GM19455 (cell line): Measurements from ENCODE around the gene TESK1.
"Not testable (repeated sequence)": the region's sequence is repeated elsewhere in the genome, so short reads cannot be mapped to it uniquely, and the experiment has no call there.

Source experiments
- ATAC-seq: cut with Tn5 transposase; IDR thresholded peaks from one replicate; pipeline ENCODE4 v1.9.1; 2021; ENCODE audit not compliant: unreplicated experiment

The TESK1 gene

GRCh38 chr9:35612843-35613242 is 7.8 kb downstream of the TESK1 start:
- no peak for ATAC-seq

DNA sequence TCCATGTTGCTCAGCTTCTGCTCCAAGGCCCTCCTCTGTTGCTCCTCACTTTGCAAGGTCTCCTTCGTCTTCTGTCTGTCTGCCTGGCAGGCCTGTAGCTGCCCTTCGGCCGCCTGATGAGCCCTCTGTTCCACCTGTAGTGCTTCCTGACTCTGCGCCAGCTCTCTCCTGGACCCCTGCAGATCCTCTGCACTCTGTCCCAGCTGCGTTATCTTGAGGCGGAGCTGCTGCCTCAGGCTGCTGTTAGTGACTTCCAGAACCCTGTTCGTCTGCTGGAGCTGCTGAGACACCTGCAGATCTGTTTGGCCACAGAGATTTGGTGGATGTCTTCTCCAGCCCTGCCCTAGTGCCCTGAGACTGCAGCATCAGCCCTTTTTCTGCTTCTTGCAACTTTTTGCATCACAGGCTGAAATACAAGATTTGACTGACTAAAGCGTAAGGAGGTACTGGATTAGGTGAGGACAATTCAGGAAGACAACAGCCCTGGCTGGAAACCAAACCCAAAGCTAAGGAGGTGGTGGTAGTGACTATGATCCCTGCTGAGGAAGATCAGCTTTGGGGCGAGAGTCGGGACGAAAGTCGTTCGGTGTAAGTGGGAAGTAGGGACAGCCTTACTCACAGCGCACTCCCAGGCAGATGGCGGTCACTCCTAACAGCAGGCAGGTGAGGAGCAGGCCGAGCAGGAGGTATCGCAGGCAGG is 11.1 kb downstream of the TESK1 start:
- ATAC-seq = no peak

DNA sequence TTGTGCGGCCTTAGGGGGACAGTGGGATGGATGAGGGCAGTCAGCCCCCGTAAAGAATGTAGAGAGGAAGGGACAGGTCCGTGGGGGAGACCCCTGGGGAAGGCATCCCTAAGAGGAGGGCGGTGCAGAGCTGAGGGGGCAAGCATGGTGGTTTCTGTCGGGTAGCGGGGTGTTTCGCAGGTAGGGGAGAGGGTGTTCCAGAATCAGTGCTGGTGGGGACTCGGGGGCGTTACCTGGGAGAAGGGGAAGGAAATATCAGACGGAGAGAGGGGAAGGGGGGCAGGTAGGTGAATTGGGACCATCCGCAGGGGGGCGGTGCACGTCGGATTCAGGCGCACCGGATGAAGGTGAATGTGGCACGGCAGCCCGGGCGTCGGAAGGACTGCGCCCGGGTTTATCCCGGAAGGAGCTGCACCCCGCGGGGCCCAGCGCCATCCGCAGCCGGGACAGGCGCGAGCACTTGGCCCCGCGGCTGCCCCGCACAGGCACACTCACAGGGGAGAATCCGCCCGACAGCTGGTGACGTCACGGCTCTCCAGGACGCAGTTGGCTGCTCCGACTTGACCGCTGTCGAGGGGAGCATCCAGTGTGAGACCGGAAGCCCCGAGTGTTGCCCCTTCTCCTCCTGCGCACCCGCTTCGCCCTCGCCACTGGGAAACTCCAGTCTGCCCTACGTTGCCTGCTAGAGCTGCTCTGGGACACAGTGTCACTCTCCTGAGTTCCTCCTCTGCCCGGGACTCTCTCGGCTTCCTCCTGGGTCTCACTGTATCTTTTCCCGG is 11.8 kb downstream of the TESK1 start:
- ATAC-seq = peak; percentile 44

GRCh38 chr9:35617548-35617947 is 12.5 kb downstream of the TESK1 start:
- ATAC-seq = no peak

DNA sequence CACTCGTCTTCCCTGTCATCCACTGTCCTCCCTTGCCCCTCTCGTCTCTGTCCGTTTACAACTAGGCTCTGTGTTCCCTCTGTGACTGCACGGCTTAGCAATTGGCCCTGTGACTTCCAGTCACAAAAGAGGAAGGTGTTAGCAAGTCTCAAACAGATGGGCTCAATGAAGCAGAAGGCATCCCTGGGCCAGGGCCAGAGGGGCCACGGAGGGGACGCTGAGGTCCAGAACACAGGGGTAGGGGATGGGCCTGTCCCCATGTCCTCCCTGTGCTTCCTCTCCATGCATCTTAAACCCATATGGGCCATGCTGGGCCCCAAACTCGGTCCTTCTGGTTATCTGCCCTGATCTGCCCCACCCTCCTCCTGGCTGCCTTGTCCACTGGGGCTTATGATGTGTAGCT is 13.3 kb downstream of the TESK1 start, which contains the start of gene CD72:
Gene CD72 (minus strand): TSS at position 89 of the 403 bp plus-strand sequence. CDS start 110 bp downstream, outside the sequence.
- no peak for ATAC-seq

GRCh38 chr9:35618854-35619799 is 14.1 kb downstream of the TESK1 start:
- ATAC-seq = no peak

DNA sequence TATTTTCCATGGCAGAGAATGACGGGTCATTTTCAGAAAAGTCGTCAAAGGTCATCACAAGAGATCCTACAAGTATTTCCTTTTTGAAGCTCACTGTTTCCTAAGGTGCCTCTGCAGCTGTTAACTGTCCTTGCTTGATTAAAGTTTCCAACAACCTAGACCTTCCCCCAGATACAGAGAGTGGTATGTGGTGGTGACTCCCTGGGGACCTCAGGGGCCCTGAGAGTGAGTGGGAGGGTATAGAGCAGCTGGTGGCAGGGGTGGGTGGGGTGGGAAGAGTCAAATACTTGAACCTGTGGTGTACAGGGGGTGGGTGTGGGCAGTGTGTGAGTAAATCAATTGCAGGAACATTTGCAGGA is 14.7 kb downstream of the TESK1 start:
- no peak for ATAC-seq

- ATAC-seq = no peak
Observed at GRCh38 chr9:35627575-35627974, 22.5 kb downstream of the TESK1 start.

- no peak for ATAC-seq
Observed at GRCh38 chr9:35628389-35628991, 23.4 kb downstream of the TESK1 start.

- no peak for ATAC-seq
Observed at GRCh38 chr9:35629597-35629996, 24.5 kb downstream of the TESK1 start.

- no peak for ATAC-seq
Observed at GRCh38 chr9:35635730-35636129, 30.7 kb downstream of the TESK1 start.

- no peak for ATAC-seq
Observed at GRCh38 chr9:35636135-35636876, 31.2 kb downstream of the TESK1 start.

DNA sequence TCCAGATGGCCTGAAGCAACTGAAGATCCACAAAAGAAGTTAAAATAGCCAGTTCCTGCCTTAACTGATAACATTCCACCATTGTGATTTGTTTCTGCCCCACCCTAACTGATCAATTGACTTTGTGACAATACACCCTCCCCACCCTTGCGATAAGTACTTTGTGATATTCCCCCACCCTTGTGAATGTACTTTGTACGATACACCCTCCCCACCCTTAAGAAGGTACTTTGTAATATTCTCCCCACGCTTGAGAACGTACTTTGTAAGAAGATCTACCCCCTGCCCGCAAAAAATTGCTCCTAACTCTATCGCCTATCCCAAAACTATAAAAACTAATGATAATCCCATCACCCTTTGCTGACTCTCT is 31.8 kb downstream of the TESK1 start:
- not testable (repeated sequence) for ATAC-seq

GRCh38 chr9:35637427-35637955 is 32.4 kb downstream of the TESK1 start:
- ATAC-seq = not testable (repeated sequence)

DNA sequence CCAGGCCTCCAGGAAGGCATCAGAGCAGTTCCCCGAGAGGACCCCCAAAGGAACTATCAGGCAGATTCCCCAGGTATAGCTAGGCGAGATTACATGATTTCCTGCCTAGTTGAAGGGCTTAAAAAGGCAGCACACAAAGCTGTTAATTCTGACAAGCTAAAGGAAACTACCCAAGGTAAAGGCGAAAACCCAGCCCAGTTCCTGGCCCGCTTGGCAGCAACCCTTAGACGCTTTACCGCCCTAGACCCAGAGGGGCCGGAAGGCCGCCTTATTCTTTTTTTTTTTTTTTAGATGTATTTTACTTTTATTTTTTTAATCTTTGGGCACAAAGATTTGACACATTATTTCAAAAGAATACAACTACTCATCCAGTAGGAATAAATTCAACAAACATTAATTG is 33.7 kb downstream of the TESK1 start:
- not testable (repeated sequence) for ATAC-seq

DNA sequence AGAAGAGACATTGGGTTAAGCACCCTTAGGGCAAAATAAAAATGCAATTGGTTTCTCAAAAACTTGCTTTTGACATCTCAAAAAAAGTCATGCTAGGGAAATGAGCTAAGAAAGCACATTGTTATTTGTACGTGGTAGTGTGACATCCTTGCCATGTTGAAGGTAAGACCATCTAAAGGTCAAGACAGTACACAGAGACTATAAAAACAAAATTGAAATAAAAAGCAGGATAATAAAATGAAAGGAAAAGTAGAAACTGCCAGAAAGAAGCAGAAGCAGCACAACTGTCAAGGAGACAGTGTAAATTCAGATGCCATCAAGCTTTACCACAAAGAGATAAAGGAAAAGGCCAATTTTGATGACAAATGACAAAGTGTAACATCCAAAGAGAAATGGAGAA is 34.2 kb downstream of the TESK1 start:
- ATAC-seq = not testable (repeated sequence)

DNA sequence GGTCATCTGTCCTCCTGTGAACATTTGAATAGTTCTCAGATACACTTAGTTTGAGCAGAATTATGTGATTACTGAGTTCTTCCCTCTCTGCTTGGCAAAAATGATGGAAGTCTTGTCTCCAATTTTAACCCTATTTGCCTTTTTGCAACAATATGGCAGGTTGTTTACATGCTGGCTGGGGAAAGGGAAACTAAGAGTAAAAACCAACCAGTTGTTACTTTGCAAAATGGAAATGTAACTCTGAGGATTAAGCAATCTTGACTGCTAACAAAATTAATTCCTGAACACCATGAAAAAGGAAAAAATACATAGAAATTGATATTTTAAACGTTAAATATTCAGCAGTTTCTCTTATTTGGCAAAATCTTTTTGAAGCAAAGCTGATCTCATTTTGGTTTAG is 34.6 kb downstream of the TESK1 start:
- no peak for ATAC-seq

DNA sequence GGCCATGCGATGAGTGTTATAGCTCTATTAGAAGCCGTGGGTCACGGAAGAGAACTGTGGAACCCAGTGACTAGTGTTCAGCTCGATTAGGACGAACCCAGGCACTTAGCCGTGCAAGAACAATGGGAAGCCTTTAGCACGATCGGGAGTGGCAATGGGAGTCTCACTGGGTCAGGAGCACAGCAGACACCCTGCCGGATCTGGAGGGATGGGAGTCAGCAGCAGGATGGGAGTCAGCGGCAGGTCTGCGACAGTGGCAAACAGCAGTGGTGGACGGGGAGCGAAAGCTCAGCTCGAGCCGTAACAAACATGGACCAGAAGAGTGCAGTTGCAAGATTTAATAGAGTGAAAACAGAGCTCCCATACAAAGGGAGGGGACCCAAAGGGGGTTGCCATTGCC is 35.4 kb downstream of the TESK1 start:
- not testable (repeated sequence) for ATAC-seq

DNA sequence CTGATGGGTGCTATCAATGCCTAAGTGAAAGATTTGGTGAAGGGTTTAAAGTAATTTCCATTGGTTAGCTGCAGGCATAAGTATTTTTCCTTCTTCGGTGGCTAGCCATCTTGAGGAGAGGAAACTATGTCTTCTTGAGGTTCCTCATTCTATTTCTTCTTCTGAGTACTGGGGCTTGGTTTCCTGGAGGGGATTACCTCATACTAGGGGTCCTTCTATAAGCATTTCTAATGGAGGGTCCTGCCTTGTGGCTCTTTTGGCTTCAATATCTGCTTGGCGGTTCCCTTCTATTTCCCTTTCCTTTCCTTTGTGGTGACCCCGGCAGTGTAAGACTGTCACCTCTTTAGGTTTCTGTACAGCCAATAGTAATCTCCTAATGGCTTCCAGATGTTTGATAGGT is 36.4 kb downstream of the TESK1 start:
- ATAC-seq = not testable (repeated sequence)

GRCh38 chr9:35643046-35643445 is 38.0 kb downstream of the TESK1 start:
- no peak for ATAC-seq
